Stimulated activated CD8-positive, alpha-beta memory T cell treated with anti-CD3 and anti-CD28 coated beads, Interleukin-12 subunit alpha, Interleukin-12 subunit beta, amount 100 ng/mL, for 24 hours (primary cell): ENCODE measurements around the gene CAPN5.

Source experiments
- DNase-seq: peaks from one replicate; pipeline ENCODE4 v3.0.0-alpha.2; 2020; ENCODE audit errors: extremely low read depth

Gene CAPN5

GRCh38 chr11:77149716-77150392, 83.1 kb downstream of the CAPN5 start:
- no peak for DNase-seq

DNA sequence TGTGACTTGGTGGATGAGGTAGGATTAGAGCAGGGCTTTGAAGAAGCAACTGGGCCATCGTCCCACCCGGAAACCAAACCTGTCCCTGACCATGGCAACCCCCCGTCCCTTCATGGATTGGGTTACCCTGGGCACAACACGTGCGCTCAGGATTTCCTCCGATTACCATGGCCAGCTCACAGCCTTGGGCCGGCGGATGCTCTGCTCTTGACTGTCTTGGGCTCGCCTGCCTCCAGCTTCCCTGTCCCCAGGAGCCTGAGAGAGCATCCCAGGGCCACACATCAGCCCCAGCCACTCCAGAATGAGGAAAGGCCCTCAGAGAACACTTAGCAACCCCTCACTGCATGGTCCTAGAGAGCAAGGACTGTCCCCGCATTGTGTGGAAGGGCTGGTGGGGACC, 84.1 kb downstream of the CAPN5 start:
- DNase-seq, result no peak

GRCh38 chr11:77151804-77152509, 85.2 kb downstream of the CAPN5 start:
- DNase-seq, result no peak

DNA sequence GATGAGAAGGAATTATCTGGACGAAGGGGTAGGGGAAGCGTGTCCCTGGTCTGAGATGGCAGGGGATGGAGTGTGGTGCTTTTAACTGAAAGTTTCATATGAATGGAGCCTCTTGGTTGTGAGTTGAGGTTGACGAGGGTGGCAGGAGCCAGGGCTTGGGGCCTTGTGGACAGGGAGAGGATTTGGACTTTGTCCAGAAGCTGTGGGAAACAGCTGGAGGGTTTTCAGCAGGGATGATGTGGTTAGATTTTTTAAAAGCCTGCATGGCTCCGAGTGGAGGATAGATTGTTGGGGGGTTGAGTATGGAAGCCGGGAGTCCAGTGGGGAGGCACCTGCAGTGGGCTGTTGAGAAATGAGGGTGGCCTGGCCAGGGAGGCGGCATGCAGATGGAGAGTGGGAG, 86.1 kb downstream of the CAPN5 start:
- no peak for DNase-seq

DNA sequence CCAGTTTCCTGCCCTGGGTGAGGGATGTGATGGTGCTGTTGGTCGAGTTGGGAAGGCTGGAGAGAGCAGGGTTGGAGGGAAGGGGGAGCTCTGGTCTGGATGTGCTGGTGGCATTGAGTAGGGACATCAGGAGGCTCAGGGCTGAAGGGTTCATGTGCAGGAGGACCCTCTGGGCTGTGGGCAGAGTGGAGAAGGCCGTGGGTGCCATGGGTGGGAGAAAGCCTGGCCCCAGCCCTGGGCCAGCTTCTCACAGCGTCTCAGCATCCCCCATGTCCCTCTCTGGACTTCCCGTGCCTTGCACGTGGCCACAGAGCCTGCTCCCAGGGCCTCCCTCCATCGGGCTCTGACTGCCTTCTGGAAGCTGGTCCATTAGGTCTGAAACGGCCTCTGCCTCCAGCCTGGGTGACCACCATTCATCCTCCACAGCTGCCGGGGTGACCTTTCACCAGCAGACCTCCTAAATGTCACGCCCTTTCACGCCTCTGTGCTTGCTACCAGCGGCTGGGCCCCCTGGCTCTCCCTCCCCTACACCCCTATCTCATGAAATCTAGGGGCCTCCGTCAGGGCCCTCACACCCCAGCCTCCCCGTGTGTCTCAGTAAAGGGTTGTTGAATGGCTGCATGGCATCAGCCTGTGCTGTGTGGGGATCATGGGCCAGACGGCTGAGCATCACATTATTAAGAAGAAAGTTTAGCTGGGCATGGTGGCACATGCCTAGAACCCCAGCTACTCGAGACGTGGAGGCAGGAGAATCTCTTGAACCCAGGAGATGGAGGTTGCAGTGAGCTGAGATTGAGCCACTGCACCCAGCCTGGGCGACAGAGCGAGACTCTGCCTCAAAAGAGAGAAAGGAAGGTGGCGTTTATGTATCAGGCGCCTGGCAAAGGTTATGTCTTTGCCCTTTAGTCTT, 86.8 kb downstream of the CAPN5 start:
- no peak for DNase-seq

DNA sequence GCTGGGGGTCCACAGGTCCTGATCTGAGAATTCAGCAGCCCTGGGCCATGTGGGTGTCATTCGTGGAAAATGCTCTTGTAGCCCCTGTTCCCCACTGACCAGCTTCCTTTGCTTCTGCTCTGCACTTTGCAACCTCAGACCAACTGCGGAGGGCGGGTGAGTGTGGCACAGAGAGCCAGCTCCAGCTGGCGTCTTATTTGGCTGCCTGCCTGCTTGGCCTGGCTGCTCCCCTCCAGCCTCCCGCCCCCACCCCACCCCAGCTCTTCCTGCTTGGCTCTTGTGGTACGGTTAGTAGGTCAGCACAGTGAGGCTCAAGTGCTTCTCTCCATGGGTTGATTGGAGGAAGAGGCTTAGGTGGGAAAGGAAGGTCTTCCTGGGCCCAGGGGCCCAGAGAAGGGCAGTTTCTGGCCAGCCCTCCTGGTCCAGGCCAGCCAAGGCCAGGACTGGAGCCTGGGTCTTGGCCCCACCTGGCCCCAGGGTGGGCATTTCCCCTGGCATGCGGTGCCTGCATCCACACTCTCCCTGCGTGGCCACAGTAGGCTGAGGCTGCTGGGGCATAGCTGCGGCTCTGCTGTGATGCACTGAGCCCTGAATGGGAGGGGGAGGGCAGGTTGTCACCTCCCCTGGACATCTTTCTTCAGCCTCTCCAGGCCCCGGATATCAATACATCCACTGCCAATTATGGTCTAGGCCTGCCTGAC, 87.8 kb downstream of the CAPN5 start:
- no peak for DNase-seq

DNA sequence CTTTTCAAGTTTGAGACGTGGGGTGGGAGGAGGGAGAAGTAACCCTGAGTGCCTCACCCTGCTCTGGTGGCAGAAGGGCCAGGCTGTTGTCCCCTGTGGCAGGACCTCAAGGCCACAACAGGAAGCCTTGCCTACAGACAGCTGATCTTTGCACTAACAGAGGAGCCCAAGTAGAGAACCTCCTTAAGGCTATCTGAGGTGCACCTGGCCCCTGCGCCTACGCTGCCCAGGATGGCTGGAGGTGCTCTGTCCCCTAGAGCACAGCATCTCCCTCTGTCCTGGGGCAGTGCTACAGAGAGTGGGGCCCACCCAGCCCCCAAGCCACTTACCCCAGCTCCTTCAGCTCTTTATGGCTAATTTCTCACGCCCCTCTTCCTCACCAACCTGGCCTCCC, 88.3 kb downstream of the CAPN5 start:
- no peak for DNase-seq

- no peak for DNase-seq
Observed at GRCh38 chr11:77155556-77156130, 88.9 kb downstream of the CAPN5 start.

- DNase-seq, result no peak
Observed at GRCh38 chr11:77156396-77157195, 89.8 kb downstream of the CAPN5 start.

DNA sequence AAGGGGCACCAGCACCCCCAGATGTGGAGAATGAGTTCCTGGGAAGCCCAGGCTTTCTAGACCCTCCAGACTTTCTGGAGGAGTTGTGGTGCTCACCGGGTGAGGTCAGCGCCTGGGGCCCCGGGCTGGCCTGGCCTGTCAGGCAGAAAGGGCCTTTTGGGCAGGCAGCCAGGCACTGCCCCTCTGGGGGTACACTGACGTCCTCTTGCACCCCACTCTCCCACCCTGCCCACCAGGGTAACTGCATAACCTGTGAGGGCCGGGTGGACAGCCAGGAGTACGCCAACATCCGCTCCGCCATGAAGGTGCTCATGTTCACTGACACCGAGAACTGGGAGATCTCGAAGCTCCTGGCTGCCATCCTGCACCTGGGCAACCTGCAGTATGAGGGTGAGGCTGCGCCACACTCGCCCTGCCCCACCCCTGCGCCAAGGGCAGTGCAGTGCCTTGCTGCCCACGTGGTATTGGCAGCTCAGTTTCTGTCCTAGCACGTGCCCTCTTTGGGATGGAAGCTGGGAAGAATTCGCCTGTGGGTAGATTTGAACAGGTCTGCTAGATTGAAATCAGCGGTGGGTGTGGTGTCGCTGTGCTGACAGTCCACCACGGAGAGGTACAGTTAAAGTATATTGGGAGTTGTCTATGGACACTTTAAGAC, 91.4 kb downstream of the CAPN5 start:
- DNase-seq, result no peak

GRCh38 chr11:77159219-77159936, 92.6 kb downstream of the CAPN5 start:
- DNase-seq, result no peak

DNA sequence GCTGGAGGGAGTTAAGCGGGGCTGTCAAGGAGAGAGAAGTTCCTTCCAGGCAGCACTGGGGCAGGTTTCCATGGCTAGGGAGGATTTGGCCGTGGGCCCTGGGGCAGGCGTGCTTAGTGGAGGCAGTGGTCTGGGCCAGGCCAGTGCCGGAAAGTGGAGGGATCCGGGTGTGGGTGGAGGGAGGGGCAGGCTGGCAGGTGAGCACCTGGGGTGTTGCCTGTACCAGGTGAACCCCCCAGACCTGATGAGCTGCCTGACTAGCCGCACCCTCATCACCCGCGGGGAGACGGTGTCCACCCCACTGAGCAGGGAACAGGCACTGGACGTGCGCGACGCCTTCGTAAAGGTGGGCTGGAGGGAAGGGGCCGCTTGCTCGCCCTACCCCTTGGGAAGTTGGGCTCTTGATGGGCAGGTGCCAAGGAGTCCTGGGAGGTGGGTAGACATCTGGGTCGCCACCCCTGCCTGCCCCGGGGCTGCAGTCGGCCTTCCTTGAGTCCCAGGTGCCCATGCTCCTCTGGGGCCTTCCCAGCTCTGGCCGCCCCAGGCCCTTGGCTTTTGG, 93.2 kb downstream of the CAPN5 start:
- no peak for DNase-seq

DNA sequence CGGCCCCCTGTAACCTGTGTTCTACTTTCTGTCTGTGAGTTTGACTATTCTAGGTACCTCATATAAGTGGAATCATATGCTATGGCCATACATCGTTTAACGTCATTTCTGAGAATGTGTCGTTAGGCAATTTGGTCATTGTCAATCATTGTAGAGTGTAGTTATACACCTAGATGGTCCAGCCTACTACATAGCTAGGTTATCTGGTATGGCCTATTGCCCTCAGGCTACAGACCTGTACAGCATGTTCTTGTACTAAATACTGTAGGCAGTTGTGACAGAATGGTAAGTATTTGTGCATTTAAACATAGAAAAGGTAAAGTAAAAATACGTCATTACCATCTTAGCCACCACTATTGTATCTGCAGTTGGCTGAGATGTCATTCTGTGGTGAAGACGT, 96.5 kb downstream of the CAPN5 start:
- DNase-seq, result no peak

DNA sequence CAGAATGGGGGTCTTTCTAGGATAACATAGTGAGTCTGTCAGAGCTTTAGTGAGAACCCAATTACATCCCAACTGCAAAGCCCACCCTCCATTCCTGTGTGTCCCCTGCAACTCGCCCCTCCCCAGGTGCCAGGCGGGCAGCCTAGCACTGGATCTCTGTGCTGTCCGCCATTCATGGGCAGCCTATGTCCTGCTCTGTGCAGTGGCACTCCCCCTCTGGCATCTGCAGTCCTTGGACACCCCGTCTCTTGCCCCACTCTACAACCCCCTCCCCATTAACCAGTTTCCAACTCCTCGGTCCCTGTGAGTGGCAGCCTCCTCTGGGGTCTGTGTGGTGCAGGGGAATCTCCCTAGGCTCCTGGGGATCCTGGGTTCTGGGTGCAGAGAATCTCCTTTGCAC, 98.3 kb downstream of the CAPN5 start:
- DNase-seq, result no peak

DNA sequence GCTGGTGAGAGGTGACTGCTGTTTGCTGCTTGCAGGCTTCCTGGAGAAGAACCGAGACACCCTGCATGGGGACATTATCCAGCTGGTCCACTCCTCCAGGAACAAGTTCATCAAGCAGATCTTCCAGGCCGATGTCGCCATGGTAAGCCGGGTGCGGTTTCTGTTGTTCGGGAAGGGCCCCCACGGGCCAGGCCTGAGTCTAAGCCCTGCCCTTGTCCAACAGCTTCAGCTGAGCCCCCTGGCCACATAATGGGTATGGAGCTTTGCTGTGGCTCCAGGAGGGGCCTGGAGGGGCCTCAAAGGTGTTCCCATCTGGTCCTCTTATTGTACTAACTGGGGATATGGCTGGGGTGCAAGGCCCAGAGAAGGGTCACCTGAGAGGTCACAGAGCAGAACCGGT, 99.2 kb downstream of the CAPN5 start:
- DNase-seq, result no peak

- no peak for DNase-seq
Observed at GRCh38 chr11:77167111-77167626, 100.4 kb downstream of the CAPN5 start.

- no peak for DNase-seq
Observed at GRCh38 chr11:77167791-77168190, 101.0 kb downstream of the CAPN5 start.

DNA sequence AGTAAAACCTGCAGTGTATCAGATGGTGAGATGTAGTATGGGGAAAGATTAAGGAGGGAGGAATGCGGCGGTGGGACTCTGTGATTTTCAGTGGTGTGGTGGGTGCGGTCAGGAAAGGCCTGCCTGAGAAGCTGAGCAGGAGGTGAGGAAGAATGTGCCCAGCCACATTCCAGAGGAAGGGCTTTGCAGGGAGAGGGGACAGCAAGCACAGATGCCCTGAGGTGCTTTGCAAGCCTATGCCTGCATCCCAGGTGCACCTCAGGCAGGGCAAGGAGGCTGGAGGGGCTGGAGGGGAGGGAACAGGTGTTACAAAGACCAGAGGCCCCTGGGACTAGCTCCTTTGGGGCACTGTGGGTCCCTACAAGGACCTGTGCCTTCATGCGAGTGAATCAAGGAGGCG, 103.3 kb downstream of the CAPN5 start:
- DNase-seq, result no peak

- no peak for DNase-seq
Observed at GRCh38 chr11:77171254-77171653, 104.5 kb downstream of the CAPN5 start.
